NCI-H345 (cell line): Measurements from ENCODE around the gene FGF18.

Source experiments
- DNase-seq: peaks from one replicate; lab custom pipeline; 2025; lab: John Stamatoyannopoulos, UW

The FGF18 gene

DNA sequence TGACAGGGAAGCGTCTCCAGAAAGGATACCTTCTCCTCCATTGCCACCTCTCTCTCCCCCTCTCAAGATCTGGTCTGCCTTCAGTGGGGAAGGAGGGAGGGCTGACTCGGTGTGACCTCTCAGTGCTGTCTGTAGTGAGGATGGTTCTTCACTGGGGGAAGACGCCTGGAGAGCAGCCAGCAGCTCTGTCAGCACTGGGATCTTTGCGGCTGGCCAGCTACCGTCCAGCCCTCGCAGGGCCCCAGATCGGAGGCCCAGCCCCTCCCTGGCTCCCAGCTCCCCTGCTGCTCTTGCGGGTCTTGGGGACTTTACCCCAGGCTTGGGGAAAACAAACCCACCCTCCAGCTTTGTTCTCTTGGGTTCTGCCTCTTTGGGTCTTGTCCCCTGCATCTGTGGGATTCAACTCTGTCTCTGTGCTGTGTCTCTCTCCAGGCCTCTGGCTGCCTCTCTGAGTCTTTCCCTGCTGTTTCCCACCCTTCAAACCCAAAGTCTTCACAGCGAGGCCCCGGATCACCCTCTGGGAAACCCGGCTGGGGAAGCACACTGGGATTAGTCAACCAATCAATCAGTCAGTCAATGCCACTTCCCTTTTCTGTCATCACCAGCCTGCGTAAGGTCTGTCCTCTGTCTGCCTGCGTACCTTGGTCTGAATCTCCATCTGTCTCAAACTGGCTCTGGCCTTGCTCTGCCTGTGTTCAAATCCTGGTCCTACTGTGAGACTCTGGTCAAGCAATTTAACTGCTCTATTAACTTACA lies 23.0 kb downstream of the FGF18 start:
- DNase-seq = no peak

DNA sequence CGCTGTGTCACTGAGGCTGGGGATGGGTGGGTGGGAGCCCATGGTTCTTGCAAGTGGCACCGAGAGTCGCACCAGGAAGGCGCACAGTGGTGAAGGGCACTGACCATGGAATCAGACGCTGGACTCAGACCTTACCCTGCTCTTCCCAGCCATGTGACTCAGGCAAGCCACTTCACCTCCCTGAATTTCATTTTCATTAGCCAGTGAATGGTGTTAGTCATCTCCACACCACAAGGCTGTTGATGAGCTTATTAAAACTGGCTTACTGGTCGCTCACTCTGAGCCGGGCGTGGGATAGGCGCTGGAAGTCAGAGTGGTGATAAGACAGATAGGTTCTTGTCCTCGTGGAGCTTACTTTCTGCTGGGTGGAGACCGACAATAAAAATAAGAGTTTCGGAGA lies 25.1 kb downstream of the FGF18 start:
- no peak for DNase-seq

DNA sequence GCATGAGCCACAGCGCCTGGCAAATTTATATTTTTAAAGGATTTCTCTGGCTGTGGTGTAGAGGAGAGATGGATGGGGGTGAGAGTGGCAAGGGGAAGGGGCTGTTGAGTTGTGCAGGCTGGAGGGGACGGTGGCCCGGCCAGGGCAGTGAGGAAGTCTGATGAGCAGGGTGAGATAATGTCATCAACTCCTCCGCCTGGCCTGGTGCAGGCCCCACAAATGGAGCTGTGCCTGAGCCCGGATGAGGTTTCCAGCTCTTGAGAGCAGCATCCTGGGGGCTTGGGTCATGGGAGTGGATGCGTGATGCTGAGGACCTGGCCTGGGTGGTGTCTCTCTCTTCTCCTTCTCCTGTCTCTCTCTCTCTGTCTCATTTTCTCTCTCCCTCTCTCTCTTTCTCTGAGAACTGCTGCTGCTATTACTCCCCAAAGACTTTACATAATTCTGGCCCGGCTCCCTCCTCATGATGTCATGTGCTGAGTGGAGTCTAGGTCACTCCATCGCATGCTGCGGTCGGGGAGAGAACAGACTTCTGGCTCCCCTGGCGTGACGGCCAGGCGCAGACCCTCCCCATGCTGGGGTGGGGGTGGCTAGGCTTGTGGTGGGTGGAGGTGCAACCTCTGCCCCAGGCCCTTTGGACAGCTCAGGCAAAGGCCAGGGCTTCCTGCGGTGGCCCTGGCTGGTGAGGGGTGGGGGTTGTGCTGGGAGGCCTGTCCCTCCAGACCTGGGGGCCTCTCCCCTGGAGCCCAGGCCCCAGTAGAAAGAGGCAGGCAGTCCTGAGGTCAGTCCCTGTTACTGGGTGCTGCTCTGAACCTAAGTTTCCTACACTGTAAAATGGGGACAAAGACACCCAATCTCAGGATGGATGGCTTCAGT lies 26.4 kb downstream of the FGF18 start:
- DNase-seq = no peak

DNA sequence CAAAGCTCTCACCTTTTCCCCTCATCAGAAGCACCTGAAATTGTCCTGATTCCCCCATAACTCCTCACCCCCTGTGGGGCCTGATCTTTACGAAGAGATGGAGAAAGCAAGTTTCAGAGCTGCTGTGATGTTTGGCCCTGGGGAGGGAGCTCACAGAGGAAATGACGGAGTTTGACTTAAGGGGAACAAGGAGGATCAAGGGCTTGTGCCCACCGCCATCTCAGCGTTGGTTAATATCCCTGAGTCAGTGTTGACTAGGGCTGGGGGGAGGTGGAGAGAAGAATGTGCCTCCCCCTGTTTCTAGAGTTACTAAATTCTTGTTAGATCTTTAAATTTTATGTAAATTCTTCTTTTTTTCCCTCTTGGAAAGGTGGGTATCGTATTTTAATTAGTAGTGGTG lies 27.8 kb downstream of the FGF18 start:
- DNase-seq = no peak

DNA sequence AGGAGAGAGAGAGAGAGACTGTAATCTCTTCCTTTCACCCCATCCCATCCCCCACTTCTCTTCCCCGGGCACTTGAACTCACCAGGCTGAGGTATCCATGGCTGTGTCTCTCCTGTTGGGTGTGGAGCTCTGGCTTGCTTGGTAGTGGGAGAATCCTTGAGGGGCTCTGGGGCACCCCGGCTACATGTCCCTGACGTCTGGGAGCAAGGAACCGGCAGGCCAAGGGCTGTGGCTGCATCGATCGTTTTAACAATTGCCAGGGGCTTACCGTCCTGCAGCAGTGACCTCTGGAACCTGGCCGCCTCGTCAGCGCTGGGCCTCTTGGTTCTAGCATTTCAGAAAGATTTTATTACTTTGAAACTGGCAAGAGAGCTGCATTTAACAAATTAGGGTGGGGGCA lies 30.0 kb downstream of the FGF18 start:
- DNase-seq = no peak

DNA sequence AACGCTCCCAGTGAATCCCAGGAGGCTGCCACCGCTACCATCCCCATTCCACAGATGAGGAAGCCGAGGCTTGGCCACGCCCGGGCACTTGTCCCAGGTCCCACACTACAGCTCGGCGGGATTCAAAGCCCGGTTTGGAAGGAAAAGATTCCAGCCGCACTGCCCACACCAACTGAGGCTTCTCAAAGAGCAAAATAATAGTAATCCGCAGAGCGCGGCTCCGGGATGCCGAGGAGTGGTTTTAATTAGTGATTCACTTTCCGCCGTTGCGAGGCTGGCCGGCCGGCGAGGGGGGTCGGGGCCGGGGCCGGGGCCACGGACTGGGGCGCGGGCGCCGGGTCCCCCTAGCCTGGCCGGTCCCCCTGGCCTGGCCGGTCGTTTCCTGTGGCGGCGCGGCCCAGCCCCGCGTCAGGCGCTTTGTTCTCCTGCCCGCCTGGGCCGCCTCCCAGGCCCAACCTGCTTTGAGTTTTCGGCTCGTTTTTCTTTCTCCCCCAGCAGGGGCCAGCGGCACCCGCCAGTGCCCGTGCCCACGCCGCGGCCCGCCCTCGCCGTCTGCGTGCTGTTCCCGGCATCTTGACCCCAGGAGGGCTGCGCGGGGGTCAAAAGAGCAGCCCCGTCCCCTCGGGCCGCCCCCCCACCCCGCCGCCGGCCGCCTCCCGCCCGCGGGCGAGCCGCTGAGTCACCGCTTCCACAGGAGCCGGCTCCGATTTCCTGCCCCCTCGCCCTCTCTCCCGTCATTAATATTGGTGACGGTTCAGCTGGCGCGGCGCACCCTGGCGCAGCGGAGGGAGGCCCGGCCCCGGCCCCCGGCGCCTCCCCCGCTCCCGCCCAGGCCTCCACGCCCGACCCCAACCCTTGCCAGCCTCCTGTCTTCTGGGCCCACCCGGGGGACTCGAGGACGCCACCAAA lies 31.2 kb downstream of the FGF18 start:
- peak; percentile 12 for DNase-seq

DNA sequence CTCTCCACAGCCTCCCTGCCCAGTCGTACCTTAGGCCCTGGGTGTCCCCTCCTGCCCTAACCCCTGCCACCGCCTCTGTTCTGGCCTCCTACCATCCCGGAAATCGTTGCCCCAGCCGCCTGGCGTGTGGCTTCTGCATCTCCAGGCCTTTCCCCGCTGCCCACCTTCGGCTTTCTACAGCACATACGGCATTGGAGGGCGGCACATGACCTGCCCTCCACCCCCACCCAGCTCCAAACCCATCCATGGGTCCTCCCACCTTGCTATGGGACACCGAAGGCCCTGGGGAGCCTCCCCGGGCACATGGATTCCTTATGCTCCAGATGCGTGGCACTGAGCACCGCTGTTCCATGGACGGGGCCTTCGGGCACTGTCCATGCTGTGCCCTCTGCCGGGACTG lies 32.0 kb downstream of the FGF18 start:
- DNase-seq = no peak

DNA sequence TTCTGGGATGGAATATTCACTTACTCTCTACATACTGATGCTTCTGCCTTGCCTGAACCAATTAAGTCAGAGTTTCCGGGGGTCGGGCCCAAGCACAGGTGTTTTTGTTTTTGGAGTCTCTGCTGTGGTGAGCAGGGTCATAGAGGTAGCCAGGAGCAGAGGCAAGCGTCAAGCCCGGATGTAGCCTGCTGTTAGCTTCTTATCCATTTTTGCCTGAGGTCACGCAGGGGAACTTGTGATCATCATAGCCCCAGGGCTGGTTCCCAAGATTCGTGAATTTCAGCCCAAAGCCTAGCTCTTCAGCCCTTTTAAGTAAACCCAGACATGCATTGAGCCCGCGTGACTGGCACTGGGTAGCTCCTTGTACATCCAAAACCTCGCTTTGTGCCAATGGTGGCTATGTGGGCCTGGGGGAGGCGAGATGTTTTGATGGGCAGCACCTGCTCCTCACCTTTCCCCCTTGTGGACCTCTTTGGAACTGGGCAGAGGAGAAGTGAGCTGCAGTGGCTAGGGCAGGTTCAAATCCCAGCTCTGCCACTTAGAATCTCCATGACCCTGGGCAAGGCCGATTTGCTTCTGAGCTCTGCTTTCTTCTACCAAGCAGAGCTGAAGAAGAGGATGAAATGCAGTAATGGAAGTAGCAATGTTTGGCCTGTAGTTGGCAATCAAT lies 33.7 kb downstream of the FGF18 start:
- DNase-seq = no peak

DNA sequence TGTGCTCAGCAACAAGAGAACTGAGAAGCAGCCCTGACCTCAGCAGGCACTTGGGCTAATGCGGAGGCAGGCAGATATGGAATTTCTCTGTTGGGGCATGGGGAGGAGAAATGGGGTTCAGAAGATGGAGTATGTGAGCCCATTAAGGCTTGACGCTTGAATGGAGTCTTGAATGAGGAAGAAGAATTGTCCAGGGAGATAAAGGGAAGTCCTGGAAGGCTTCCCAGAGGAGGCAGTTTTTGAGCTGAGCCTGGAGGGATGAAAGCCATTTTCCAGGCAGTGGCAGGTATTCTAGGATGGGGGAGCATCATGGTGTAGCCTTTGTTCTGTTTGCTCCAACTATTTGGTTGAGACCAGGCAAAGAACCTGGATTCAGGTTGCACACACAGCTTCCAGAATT lies 34.5 kb downstream of the FGF18 start:
- no peak for DNase-seq

DNA sequence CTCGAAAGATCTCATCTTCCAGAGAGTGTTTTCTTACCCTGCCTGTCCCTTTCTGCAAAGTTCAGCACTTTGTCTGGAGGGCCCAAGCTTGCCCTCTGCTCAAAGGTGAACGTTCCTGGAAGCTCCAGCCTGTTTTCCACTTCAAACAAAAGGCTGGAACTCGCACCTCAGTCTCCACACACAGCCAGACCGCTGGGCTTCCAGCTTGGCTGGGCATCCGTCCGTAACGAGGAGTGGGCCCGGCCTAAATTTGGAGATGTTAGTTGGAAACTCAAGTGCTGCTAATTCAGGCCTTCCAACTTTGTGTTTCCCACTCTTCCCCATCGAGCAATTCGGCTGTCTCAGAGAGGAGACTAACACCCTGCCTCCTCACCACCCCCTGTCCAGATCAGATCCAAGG lies 35.1 kb downstream of the FGF18 start:
- DNase-seq = no peak

DNA sequence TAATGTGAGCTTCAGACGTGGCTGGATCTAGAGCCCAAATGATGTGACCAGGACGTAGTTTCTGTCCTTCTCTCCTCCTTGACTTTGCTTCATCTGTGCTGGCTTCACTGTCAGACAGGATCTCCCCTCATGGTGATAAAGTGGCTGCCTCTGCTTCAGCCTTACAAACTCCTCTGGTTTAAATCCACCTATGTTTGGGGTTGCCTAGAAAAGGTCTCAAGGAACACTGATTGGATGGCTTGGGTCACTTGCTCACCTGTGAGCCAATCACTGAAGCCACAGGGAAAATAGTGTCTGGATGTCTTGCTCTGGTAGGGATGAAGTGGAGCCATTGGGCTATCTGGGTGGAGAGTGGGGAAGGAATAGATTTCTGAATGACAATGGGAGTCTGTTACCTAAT lies 36.1 kb downstream of the FGF18 start:
- DNase-seq = no peak

DNA sequence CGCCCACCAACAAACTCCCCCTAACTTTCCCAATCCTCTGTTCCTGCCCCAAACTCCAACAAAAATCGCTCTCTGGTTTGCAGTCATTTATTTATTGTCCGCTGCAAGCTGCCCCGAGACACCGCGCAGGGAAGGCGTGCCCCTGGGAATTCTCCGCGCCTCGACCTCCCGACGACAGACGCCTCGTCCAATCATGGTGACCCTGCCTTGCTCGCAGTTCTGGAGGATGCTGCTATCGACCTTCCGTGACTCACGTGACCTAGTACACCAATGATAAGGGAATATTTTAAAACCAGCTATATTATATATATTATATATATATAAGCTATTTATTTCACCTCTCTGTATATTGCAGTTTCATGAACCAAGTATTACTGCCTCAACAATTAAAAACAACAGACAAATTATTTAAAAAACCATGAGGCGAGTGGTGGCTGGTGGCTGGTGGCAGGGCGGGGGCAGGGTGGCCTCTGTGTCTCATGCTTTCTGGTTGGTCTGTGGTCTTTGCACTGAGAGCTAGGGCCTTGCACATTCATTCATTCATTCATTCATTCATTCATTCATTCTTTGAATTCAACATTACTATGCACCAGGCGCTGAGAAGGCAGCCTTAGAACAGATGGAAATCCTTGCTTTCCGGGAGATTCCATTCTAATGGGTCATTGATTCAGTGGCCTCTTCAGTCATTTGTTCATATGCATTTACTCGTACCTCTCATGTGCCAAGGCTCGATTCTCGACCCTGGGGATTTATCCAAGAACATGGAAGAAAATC lies 37.9 kb downstream of the FGF18 start:
- no peak for DNase-seq

DNA sequence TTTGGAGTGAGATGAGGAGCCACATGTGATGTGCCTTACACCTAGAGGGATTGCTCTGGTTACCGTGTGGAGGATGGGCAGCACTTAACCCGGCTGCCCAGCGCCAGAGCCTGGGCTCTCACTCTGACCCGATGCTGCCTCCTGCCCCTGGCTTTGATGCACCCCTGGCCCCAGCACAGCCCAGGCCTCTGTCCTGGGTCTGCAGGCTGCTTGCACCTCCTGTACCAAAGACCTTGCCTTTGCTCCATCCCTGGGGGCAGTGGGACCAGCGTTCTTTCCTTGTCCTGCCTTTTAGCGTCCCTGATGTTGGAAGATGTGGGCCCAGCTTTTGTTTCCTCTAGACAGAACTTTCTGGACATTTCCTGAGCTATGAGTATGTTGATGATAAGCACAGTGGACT lies 40.4 kb downstream of the FGF18 start:
- DNase-seq = no peak

DNA sequence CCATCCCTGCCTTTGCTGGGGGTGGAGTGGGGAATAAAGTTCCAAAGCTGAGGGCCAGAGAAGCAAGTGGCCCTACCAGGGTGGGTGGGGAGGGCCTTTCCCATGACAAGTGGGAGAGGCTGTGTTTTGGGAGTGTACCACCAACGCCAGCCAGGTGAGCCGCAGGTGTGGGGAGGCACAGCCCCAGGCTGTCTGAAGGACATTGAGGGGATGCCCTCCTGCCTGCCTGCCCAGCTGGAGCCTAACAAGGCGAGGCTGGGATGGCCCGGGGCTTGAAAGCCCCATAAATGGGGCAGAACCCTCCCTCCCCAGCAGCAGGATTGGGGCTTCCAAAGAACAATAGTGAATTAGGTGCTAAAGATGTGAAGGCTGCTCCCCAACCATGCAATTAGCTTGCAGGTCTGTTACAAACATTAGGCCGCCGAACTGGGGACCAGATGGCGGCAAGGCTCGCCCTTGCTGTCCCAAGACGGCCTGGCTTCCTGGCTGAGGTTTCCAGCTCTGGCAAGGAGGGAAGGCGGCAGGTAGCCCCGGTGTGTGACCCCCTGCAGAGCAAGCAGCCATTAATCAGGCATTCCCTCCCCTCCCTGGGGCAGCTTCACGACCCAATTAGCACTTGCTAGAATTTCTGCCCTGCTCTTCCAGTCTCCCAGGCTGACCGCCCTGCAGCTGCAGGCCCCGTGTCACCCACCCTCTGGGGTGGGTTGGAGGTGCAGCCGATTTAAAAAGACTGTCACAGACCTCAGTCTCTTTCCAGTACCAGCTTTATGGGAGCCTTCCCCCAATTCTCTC lies 42.9 kb downstream of the FGF18 start:
- no peak for DNase-seq

DNA sequence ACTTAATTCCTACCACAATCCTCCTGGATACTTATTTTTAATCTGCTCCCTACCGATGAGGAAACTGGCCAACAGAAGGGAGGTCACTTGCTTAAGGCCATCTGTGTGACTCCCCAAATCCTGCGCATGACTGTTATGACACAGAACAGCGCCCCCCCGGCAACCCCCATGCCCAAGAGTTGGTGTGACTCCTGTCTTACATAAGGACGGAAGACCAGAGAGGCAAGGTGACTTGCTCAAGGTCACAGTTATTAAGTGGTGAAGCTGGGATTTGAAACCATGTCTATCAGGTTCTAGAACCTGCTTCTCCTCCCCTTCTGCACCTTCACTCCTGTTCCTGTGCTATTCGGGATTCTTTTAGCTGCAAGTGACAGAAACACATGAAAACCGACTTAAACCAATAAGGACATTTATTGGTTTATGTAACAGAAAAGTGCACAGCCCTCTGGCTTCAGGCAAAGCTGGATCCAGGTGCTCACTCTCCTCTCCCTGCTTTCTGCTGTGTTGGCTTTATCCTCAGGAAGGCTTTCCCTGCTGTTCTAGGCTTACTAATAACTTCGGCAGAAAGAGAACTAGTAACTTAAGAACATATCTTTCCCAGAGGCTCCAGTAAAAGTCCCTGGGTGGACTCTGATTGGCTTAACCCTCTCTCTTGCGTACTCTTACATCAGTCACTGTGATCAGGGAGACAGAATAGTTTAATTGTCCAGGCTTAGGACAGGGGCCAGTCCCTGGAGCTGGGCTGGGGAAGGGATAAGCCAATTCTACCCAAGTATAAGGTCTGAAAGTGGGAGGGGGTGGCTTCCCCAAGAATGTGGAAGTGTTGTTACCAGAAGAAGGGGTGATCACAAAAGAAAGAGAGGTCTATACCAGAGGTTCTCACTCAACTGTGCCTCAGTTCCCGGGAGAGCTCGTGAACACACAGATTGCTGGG lies 43.7 kb downstream of the FGF18 start:
- DNase-seq = no peak

DNA sequence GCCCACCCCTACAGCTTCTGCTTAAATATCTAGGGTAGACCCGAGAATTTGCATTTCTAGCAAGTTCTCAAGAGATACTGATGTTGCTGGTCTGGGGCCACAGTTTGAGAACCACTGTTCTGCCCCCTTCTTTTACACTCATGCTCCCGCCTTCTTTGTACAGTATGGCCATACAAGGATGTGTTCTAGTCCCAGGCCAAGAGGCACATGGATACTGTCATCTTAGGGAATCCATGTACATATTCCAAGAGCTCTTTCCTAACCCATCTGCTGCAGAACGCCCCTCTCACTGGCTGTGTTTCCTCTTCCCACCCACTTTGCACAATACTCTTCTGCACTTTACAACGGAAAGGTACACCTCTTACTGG lies 44.4 kb downstream of the FGF18 start:
- no peak for DNase-seq

DNA sequence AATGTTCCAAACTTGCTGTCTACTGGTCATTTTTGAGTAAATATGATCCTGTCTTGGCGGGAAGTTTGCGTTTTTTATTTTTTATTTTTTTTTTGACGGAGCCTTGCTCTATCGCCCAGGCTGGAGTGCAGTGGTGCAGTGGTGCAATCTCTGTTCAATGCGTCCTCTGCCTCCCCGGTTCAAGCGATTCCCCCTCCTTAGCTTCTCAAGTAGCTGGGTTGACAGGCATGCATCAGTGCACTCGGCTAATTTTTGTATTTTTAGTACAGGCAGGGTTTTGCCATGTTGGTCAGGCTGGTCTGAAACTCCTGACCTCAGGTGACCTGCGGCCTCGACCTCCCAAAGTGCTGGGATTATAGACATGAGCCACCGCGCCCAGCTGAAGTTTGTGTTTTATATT lies 45.4 kb downstream of the FGF18 start:
- DNase-seq = no peak

DNA sequence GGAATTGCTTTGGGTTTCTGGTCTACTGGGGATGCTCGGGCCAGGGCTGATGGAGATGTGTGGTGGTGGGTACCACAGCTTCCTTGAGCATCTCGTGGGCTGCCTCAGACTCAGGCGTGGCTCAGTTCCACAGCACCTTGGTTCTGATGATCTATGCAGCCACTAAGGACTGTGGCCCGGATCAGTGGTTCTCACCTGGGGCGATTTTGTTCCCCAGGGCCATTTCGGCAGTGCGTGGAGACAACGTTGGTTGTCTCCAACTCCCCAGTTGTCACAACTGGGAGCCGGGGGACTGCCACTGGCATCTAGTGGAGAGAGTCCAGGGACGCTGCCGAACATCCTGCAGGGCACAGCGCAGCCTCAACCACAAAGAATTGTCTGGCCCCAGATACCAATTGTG lies 47.7 kb downstream of the FGF18 start:
- no peak for DNase-seq

DNA sequence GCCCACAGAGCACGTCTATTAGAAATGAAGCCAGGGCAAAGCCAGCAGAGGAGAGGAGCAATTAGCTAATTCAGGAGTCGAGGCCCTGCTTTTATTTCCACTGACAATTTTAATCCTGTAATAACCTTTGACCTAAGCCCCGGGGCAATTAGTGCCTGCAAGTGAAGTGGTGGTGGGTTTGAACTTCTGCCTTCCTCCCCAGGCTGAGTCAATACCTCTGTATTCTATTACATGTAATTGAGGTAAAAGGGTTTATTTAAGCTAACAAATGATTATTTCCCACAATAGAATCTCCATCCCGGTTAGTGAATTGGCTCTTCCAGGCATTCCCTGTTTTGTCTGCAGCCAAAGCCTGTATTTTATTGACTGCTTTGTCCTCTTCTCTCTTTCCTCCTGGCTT lies 49.9 kb downstream of the FGF18 start:
- DNase-seq = no peak
